ENCODE data around the gene URB1. TPM values are rescaled to one million over a fixed set of nuclear protein-coding genes. Genes with fewer than 3 reads are reported as not detected.

Gene URB1
- total and polyA plus RNA-seq, 9 donors, result 7.6 to 29.6 (median 18.0) TPM

- H3K4me3 ChIP-seq, result no peak overlapping the region
- H3K27ac ChIP-seq, result no peak overlapping the region
- no peaks in the 10 kb centered on the region for H3K27me3 ChIP-seq
- WGBS, 3 donors, result 82 to 83% (median 83%) methylated on average over 9 of the region's 9 CpGs
- no peak for DNase-seq
- no peaks in the 10 kb centered on the region for H3K9me3 ChIP-seq
- H3K36me3 ChIP-seq, result no peaks in the 10 kb centered on the region
- intact Hi-C loops (cut with DNase I), result no loop called here
- TF ChIP-seq, protein P1, sequence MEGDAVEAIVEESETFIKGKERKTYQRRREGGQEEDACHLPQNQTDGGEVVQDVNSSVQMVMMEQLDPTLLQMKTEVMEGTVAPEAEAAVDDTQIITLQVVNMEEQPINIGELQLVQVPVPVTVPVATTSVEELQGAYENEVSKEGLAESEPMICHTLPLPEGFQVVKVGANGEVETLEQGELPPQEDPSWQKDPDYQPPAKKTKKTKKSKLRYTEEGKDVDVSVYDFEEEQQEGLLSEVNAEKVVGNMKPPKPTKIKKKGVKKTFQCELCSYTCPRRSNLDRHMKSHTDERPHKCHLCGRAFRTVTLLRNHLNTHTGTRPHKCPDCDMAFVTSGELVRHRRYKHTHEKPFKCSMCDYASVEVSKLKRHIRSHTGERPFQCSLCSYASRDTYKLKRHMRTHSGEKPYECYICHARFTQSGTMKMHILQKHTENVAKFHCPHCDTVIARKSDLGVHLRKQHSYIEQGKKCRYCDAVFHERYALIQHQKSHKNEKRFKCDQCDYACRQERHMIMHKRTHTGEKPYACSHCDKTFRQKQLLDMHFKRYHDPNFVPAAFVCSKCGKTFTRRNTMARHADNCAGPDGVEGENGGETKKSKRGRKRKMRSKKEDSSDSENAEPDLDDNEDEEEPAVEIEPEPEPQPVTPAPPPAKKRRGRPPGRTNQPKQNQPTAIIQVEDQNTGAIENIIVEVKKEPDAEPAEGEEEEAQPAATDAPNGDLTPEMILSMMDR (IDR thresholded peaks at IDR 0.05), result no peak
- TF ChIP-seq POLR2A (IDR thresholded peaks at IDR 0.05), result no peak
- no peak for TF ChIP-seq EP300 (IDR thresholded peaks at IDR 0.05)
- H3K4me1 ChIP-seq (ENCODE audit: insufficient read depth), result no peaks in the 10 kb centered on the region
Measured at GRCh38 chr21:32423320-32424190, 30.7 kb upstream of the URB1 start.

DNA sequence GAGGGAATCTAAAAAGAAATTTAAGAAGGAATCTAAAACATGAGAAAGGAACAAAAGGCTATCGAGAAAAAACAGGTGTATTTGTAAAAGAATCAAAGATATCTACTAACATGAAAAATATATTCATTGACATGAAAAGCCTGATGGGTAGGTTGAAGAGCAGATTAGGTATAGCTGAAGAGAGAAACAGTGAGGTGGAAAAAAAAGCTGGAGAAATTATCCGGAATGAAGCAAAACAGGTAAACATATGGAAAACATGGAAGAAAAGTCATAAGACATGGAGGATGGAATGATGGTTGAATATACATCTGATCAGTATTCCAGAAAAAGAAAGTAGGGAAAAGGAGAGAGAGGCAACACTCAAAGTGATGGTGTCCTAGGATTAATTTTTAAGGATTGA, 29.3 kb upstream of the URB1 start:
- intact Hi-C loops (cut with DNase I), result no loop called here
- Histone ChIP-seq H3K27me3 (no peaks in the 10 kb centered on the region), H3K4me1 (ENCODE audit: insufficient read depth) (peaks cover under 1% of the 10 kb centered on the region), H3K36me3 (no peaks in the 10 kb centered on the region), H3K27ac (no peak overlapping the region), H3K9me3 (no peaks in the 10 kb centered on the region), H3K4me3 (no peak overlapping the region)
- no peak for TF ChIP-seq POLR2A (IDR thresholded peaks at IDR 0.05)
- WGBS, 3 donors, result 94 to 97% (median 97%) methylated on average over 2 of the region's 2 CpGs
- DNase-seq, result no peak

DNA sequence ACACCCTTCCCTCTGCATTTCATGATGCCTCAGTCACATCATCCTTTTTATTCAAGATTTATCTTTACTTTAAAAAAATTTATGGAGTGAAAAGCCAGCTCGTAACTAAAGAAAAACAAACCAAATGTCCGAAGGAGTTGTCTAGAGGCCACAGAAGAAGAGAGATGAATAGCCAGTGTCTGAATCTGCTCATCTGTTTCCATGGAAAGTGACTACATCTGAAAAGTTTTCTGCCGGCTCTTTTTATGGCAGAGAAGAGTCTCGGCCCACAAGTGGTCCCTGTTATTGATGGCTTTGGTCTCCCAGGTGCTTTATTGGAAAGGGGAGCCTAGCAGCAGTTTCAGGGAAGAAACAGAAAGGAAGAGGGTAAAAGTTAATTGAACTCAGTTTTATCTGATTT, 25.3 kb upstream of the URB1 start:
- H3K36me3 ChIP-seq, result no peaks in the 10 kb centered on the region
- no peaks in the 10 kb centered on the region for H3K27me3 ChIP-seq
- no peak for DNase-seq
- H3K4me1 ChIP-seq (ENCODE audit: insufficient read depth), result peaks cover 5% of the 10 kb centered on the region
- intact Hi-C loops (cut with DNase I), result no loop called here
- TF ChIP-seq EP300 (IDR thresholded peaks at IDR 0.05) (no peak), POLR2A (IDR thresholded peaks at IDR 0.05) (no peak)
- TF ChIP-seq, protein P1 (IDR thresholded peaks at IDR 0.05), result no peak
- no peak overlapping the region for H3K4me3 ChIP-seq
- H3K9me3 ChIP-seq, result no peaks in the 10 kb centered on the region
- WGBS, 3 donors, result 68 to 82% (median 73%) methylated on average over 4 of the region's 4 CpGs
- H3K27ac ChIP-seq, result no peak overlapping the region

- TF ChIP-seq POLR2A (IDR thresholded peaks at IDR 0.05) (no peak), EP300 (IDR thresholded peaks at IDR 0.05) (no peak)
- TF ChIP-seq, protein P1 (IDR thresholded peaks at IDR 0.05), result no peak
- no peaks in the 10 kb centered on the region for H3K9me3 ChIP-seq
- H3K4me1 ChIP-seq (ENCODE audit: insufficient read depth), result peaks cover 9% of the 10 kb centered on the region
- H3K36me3 ChIP-seq, result no peaks in the 10 kb centered on the region
- H3K27me3 ChIP-seq, result no peaks in the 10 kb centered on the region
- no peak for DNase-seq
- intact Hi-C loops (cut with DNase I), result no loop called here
- no peak overlapping the region for H3K27ac ChIP-seq
- 62 to 71% (median 69%) methylated on average over 11 of the region's 11 CpGs for WGBS, 3 donors
- no peak overlapping the region for H3K4me3 ChIP-seq
Measured at GRCh38 chr21:32415451-32416398, 22.9 kb upstream of the URB1 start.
